Liver (tissue), 3 donors: ENCODE data around the gene RPTN.

Source experiments
- CTCF ChIP-seq: fragments of 150-350 bp; IDR thresholded peaks from 2 replicates; pipeline ENCODE4 v1.5.1; 2017; ENCODE audit warnings: improper control_type of control experiment, low read depth, low read length; ENCODE audit not compliant: missing input control
- EGR1 ChIP-seq, 2 donors: IDR thresholded peaks; 2 replicates each; pipeline ENCODE4 v1.6.1; 2016 to 2018; ENCODE audit warnings: antibody characterized with exemption in 2 of 2, low read depth in 2 of 2
- GABPA ChIP-seq, 2 donors: IDR thresholded peaks in 1 of 2; conservative IDR thresholded peaks in 1 of 2; 2 replicates each; pipeline ENCODE4 v1.6.1; 2016; ENCODE audit warnings: antibody characterized with exemption in 2 of 2, mild to moderate bottlenecking in 1 of 2, moderate library complexity in 1 of 2
- JUND ChIP-seq, 2 donors: IDR thresholded peaks; 2 replicates each; pipeline ENCODE4 v1.6.1; 2016; ENCODE audit warnings: antibody characterized with exemption in 2 of 2
- RAD21 ChIP-seq, 2 donors: IDR thresholded peaks; 2 replicates each; pipeline ENCODE4 v1.6.1; 2016; ENCODE audit warnings: antibody characterized with exemption in 2 of 2, mild to moderate bottlenecking in 2 of 2
- REST ChIP-seq: IDR thresholded peaks from 2 replicates; pipeline ENCODE4 v1.6.1; 2016; ENCODE audit warnings: antibody characterized with exemption, mild to moderate bottlenecking
- YY1 ChIP-seq: IDR thresholded peaks from 2 replicates; pipeline ENCODE4 v1.6.1; 2016; ENCODE audit warnings: antibody characterized with exemption, mild to moderate bottlenecking
- TF ChIP-seq, protein P1 (sequence below): IDR thresholded peaks from 2 replicates; pipeline ENCODE4 v1.6.1; 2016; ENCODE audit warnings: antibody characterized with exemption
- TF ChIP-seq, protein P2 (sequence below): IDR thresholded peaks from 2 replicates; pipeline ENCODE4 v1.6.1; 2016; ENCODE audit warnings: antibody characterized with exemption
- donor health status: healthy.
- donor health status: healthy.

DNA sequence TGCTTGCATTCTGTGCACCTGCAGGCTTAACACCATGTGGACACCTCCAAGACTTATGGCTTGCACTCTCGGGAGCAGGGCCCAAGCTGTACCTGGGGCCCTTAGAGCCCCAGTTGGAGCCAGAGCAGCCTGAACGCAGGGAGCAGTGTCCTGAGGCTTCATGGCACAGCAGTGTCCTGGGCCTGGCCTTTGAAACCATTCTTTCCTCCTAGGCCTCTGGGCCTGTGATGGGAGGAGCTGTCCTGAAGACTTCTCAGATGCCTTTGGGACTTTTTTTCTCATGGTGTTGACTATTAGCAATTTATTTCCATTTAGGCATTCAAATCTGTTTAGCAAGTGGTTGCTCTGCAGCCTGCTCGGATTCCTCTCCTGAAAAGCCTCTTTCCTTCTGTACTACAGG lies 11.0 kb downstream of the RPTN start:
- TF ChIP-seq CTCF (no peak), GABPA (IDR thresholded peaks at IDR 0.05 in 1 of 2, conservative IDR thresholded peaks at IDR 0.05 in 1 of 2) (no peak), REST (no peak), EGR1 (IDR thresholded peaks at IDR 0.05; ENCODE audit: low read depth in 2 of 2) (no peak), RAD21 (IDR thresholded peaks at IDR 0.05) (no peak), JUND (IDR thresholded peaks at IDR 0.05) (no peak), YY1 (no peak)
- TF ChIP-seq, protein P1, sequence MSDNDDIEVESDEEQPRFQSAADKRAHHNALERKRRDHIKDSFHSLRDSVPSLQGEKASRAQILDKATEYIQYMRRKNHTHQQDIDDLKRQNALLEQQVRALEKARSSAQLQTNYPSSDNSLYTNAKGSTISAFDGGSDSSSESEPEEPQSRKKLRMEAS = no peak
- TF ChIP-seq, protein P2, sequence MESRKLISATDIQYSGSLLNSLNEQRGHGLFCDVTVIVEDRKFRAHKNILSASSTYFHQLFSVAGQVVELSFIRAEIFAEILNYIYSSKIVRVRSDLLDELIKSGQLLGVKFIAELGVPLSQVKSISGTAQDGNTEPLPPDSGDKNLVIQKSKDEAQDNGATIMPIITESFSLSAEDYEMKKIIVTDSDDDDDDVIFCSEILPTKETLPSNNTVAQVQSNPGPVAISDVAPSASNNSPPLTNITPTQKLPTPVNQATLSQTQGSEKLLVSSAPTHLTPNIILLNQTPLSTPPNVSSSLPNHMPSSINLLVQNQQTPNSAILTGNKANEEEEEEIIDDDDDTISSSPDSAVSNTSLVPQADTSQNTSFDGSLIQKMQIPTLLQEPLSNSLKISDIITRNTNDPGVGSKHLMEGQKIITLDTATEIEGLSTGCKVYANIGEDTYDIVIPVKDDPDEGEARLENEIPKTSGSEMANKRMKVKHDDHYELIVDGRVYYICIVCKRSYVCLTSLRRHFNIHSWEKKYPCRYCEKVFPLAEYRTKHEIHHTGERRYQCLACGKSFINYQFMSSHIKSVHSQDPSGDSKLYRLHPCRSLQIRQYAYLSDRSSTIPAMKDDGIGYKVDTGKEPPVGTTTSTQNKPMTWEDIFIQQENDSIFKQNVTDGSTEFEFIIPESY = no peak
